SU-DHL-6 (cell line): ENCODE data around the gene PHF10.

Experiments used
- H2AFZ ChIP-seq: fragments of 200-600 bp; sonication (generic); 2 replicates; pipeline ENCODE4 v1.6.1; 2014; ENCODE audit warnings: low read depth, mild to moderate bottlenecking, moderate library complexity, mixed read lengths, antibody characterized with exemption, low read length; ENCODE audit not compliant: severe bottlenecking
- H3F3A ChIP-seq: fragments of 200-600 bp; shearing (Covaris generic); 2 replicates; pipeline ENCODE4 v1.6.0; 2016; ENCODE audit warnings: antibody characterized with exemption, mild to moderate bottlenecking; ENCODE audit not compliant: insufficient read depth
- H3K27ac ChIP-seq: fragments of 200-600 bp; sonication (generic); 2 replicates; pipeline ENCODE4 v1.5.1; 2016; ENCODE audit warnings: low read depth, mild to moderate bottlenecking, low read length, moderate library complexity, mixed read lengths
- H3K27me3 ChIP-seq: fragments of 200-600 bp; sonication (generic), shearing (Covaris generic); 2 replicates; pipeline ENCODE4 v1.6.0; 2014; ENCODE audit warnings: mild to moderate bottlenecking, low read length
- H3K36me3 ChIP-seq: fragments of 200-600 bp; sonication (generic); 2 replicates; pipeline ENCODE4 v1.6.1; 2014; ENCODE audit warnings: mild to moderate bottlenecking, low read length, mixed read lengths
- H3K4me2 ChIP-seq: fragments of 300-600, 200-600 bp; shearing (Covaris generic), sonication (generic); 2 replicates; pipeline ENCODE4 v1.6.0; 2014; ENCODE audit warnings: low read length, low read depth, mild to moderate bottlenecking; ENCODE audit not compliant: poor library complexity, severe bottlenecking
- H3K4me3 ChIP-seq: fragments of 200-600 bp; sonication (generic); 2 replicates; pipeline ENCODE4 v1.5.1; 2014; ENCODE audit warnings: antibody characterized with exemption, low read length, mild to moderate bottlenecking, mixed read lengths; ENCODE audit not compliant: insufficient read depth, poor library complexity, severe bottlenecking
- H3K79me2 ChIP-seq: fragments of 200-600 bp; sonication (generic); 2 replicates; pipeline ENCODE4 v1.6.1; 2014; ENCODE audit warnings: mild to moderate bottlenecking, low read length, moderate library complexity; ENCODE audit not compliant: insufficient read depth
- H3K9ac ChIP-seq: fragments of 200-600 bp; sonication (generic); 2 replicates; pipeline ENCODE4 v1.7.0; 2014; ENCODE audit warnings: mild to moderate bottlenecking, low read length
- H3K9me2 ChIP-seq: fragments of 200-600 bp; sonication (generic); replicated peaks from 2 replicates; pipeline ENCODE4 v1.6.1; 2014; ENCODE audit warnings: low read length; ENCODE audit not compliant: insufficient read depth
- H3K9me3 ChIP-seq: fragments of 200-600 bp; sonication (generic); 2 replicates; pipeline ENCODE4 v1.6.1; 2014; ENCODE audit warnings: low read length, mixed read lengths; ENCODE audit not compliant: insufficient read depth
- H4K20me1 ChIP-seq: fragments of 200-600 bp; sonication (generic); 2 replicates; pipeline ENCODE4 v1.6.1; 2014; ENCODE audit warnings: low read depth, mild to moderate bottlenecking, antibody characterized with exemption, low read length, moderate library complexity, mixed read lengths
- CTCF ChIP-seq: fragments of 200-600 bp; sonication (generic); IDR thresholded peaks from one replicate; pipeline ENCODE4 v1.5.1; 2017; ENCODE audit warnings: antibody characterized with exemption, mild to moderate bottlenecking, low read length, moderate library complexity; ENCODE audit not compliant: insufficient read depth, poor library complexity, severe bottlenecking
- EZH2phosphoT487 ChIP-seq: fragments of 200-600 bp; sonication (generic), shearing (Covaris generic); conservative IDR thresholded peaks from 2 replicates; pipeline ENCODE4 v1.6.1; 2018; ENCODE audit warnings: mild to moderate bottlenecking, antibody characterized with exemption, low read length, moderate library complexity, mixed read lengths

Gene PHF10

GRCh38 chr6:169722362-169723199 lies 1.7 kb downstream of the PHF10 start:
- H3K36me3 ChIP-seq: peaks cover 8% of the 10 kb centered on the region; the same call in 1 of the 2 replicates
- H3K4me2 ChIP-seq: peak overlapping the region; percentile 95
- peaks cover 34% of the 10 kb centered on the region for H3F3A ChIP-seq
- H3K27ac ChIP-seq: peak overlapping the region; percentile 73
- H3K9ac ChIP-seq: peak overlapping the region; percentile 78
- no peaks in the 10 kb centered on the region for H3K27me3 ChIP-seq
- H2AFZ ChIP-seq: peak overlapping the region; percentile 64
- H3K9me3 ChIP-seq: no peaks in the 10 kb centered on the region
- no peak for TF ChIP-seq CTCF
- TF ChIP-seq EZH2phosphoT487: no peak
- H4K20me1 ChIP-seq: peaks cover 21% of the 10 kb centered on the region
- peaks cover 55% of the 10 kb centered on the region for H3K79me2 ChIP-seq
- peak overlapping the region; percentile 78 for H3K4me3 ChIP-seq
- H3K9me2 ChIP-seq: no peaks in the 10 kb centered on the region

DNA sequence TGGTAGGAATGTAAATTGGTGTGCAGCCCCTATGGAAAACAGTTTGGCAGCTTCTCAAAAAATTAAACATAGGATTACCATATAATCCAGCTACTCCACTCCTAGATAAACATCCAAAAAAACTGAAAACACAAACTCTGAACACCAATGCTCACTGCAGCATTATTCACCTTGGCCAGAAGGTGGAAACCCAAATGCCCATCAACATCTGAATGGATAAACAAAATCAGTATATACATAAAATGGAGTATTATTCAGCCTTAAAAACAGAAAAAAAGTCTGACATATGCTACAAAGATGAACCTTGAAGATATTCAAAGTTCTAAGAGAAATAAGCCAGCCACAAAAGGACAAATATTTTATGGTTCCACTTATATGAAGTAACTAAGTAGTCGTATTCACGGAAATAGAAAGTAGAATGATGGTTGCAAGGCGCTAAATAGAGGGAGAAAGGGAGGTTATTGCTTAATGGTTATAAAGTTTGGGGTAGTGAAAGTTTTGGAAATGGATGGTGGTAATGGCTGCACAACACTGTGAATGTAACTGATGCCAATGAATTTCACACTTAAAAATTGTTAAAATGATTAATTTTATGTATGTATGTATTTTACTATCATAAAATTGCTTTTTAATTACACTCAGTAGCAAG lies 4.0 kb downstream of the PHF10 start:
- H4K20me1 ChIP-seq: peaks cover 21% of the 10 kb centered on the region
- no peaks in the 10 kb centered on the region for H3K27me3 ChIP-seq
- H3K4me2 ChIP-seq: peak overlapping the region; percentile 95
- H3K9ac ChIP-seq: no peak overlapping the region
- peaks cover 21% of the 10 kb centered on the region; the same call in 1 of the 2 replicates for H3K36me3 ChIP-seq
- no peak overlapping the region for H3K27ac ChIP-seq
- no peaks in the 10 kb centered on the region for H3K9me3 ChIP-seq
- peaks cover 55% of the 10 kb centered on the region for H3K79me2 ChIP-seq
- no peak overlapping the region for H2AFZ ChIP-seq
- no peaks in the 10 kb centered on the region for H3K9me2 ChIP-seq
- no peak overlapping the region for H3K4me3 ChIP-seq
- peaks cover 20% of the 10 kb centered on the region for H3F3A ChIP-seq
- TF ChIP-seq CTCF: no peak
- TF ChIP-seq EZH2phosphoT487: no peak

DNA sequence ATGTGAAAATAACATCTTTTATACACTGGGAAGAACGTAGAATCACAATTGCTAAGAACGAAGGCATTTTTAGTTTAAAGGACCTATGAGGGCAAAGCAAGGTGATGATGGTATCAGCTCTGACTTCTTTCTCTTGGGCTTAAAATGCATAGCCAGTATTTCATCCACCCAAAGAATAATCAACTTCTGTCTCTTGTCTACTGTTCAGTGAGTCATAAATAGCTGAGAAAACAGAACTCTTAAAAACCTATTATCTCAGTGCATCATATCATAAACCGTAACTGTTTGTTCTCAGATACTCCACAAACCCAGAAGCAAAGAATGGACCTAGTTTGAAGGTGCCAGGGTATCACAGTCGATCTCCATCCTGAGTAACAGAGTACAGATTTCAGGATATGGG lies 5.2 kb downstream of the PHF10 start:
- no peaks in the 10 kb centered on the region for H3K9me3 ChIP-seq
- peaks cover 21% of the 10 kb centered on the region for H4K20me1 ChIP-seq
- no peak overlapping the region for H3K27ac ChIP-seq
- no peak overlapping the region for H3K9ac ChIP-seq
- H2AFZ ChIP-seq: no peak overlapping the region
- H3K79me2 ChIP-seq: peaks cover 55% of the 10 kb centered on the region
- no peaks in the 10 kb centered on the region for H3K9me2 ChIP-seq
- H3F3A ChIP-seq: peaks cover 14% of the 10 kb centered on the region; the same call in 1 of the 2 replicates
- no peak overlapping the region for H3K4me2 ChIP-seq
- TF ChIP-seq EZH2phosphoT487 (no peak), CTCF (no peak)
- H3K36me3 ChIP-seq: peaks cover 25% of the 10 kb centered on the region; the same call in 1 of the 2 replicates
- no peaks in the 10 kb centered on the region for H3K27me3 ChIP-seq
- no peak overlapping the region for H3K4me3 ChIP-seq
